GM19351 (cell line): ENCODE measurements around the gene MRGPRX4.
"Not testable (repeated sequence)": the region's sequence is repeated elsewhere in the genome, so short reads cannot be mapped to it uniquely, and the experiment has no call there.

Experiments used
- ATAC-seq: cut with Tn5 transposase; IDR thresholded peaks from one replicate; pipeline ENCODE4 v1.9.1; 2021; ENCODE audit warnings: mild to moderate bottlenecking, moderate library complexity; ENCODE audit not compliant: unreplicated experiment

The MRGPRX4 gene

GRCh38 chr11:18172666-18173065 lies at the start of gene MRGPRX4:
MRGPRX4 (plus strand) TSS chr11:18172837; CDS start chr11:18173257, 420 bp downstream.
- ATAC-seq = no peak

- ATAC-seq = not testable (repeated sequence)
These were observed 41.5 kb upstream of the MRGPRX4 start for GRCh38 chr11:18131115-18131514.

GRCh38 chr11:18132341-18132740 lies 40.3 kb upstream of the MRGPRX4 start, which contains the start of gene MRGPRX3:
MRGPRX3 (plus strand) TSS chr11:18132571; CDS start chr11:18137203, 4,632 bp downstream.
- ATAC-seq = no peak

GRCh38 chr11:18135308-18135707 lies 37.3 kb upstream of the MRGPRX4 start:
- no peak for ATAC-seq

- no peak for ATAC-seq
These were observed 35.3 kb upstream of the MRGPRX4 start for GRCh38 chr11:18137186-18137800.

- ATAC-seq = no peak
These were observed 32.5 kb upstream of the MRGPRX4 start for GRCh38 chr11:18140145-18140544.

GRCh38 chr11:18144243-18144642 lies 28.4 kb upstream of the MRGPRX4 start:
- no peak for ATAC-seq

GRCh38 chr11:18145025-18145424 lies 27.6 kb upstream of the MRGPRX4 start:
- ATAC-seq = no peak

GRCh38 chr11:18145837-18146236 lies 26.8 kb upstream of the MRGPRX4 start:
- no peak for ATAC-seq

GRCh38 chr11:18151581-18151980 lies 21.1 kb upstream of the MRGPRX4 start:
- no peak for ATAC-seq

- no peak for ATAC-seq
These were observed 4.3 kb upstream of the MRGPRX4 start for GRCh38 chr11:18168372-18168771.

- ATAC-seq = no peak
These were observed 1.1 kb upstream of the MRGPRX4 start for GRCh38 chr11:18171377-18172000.

- ATAC-seq = no peak
These were observed 709 bp downstream of the MRGPRX4 start for GRCh38 chr11:18173225-18173866.

- ATAC-seq = no peak
These were observed 16.2 kb downstream of the MRGPRX4 start for GRCh38 chr11:18188796-18189195.

GRCh38 chr11:18189476-18190245 lies 17.0 kb downstream of the MRGPRX4 start:
- not testable (repeated sequence) for ATAC-seq

- no peak for ATAC-seq
These were observed 18.7 kb downstream of the MRGPRX4 start for GRCh38 chr11:18191376-18191775.

GRCh38 chr11:18193010-18193409 lies 20.4 kb downstream of the MRGPRX4 start:
- ATAC-seq = peak; percentile 53

- ATAC-seq = no peak
These were observed 23.9 kb downstream of the MRGPRX4 start for GRCh38 chr11:18196532-18196931.

GRCh38 chr11:18197738-18198137 lies 25.1 kb downstream of the MRGPRX4 start:
- ATAC-seq = not testable (repeated sequence)

GRCh38 chr11:18203723-18204122 lies 31.1 kb downstream of the MRGPRX4 start:
- ATAC-seq = peak; percentile 79

GRCh38 chr11:18204220-18204619 lies 31.6 kb downstream of the MRGPRX4 start:
- no peak for ATAC-seq
